HPDE6-E6E7 (cell line): ENCODE data around the gene KRTAP3-3.
"Not testable (repeated sequence)": the region's sequence is repeated elsewhere in the genome, so short reads cannot be mapped to it uniquely, and the experiment has no call there.

Source experiments
- DNase-seq: peaks from one replicate; pipeline ENCODE4 v3.0.0; 2011; ENCODE audit warnings: missing footprints; ENCODE audit errors: extremely low spot score

Gene KRTAP3-3

GRCh38 chr17:40993839-40994238 lies at the start of gene KRTAP3-3:
Gene KRTAP3-3, minus strand, starts transcription at chr17:40994164. Its CDS starts 67 bp downstream, at chr17:40994097.
- no peak for DNase-seq

GRCh38 chr17:41042953-41043352 lies 49.0 kb upstream of the KRTAP3-3 start:
- DNase-seq = no peak

- DNase-seq = not testable (repeated sequence)
Observed at GRCh38 chr17:41040783-41041571, 47.0 kb upstream of the KRTAP3-3 start, which contains the start of gene KRTAP1-1. Gene KRTAP1-1, minus strand, starts transcription at chr17:41041450. Its CDS starts 53 bp downstream, at chr17:41041397.

GRCh38 chr17:41037853-41038350 lies 43.9 kb upstream of the KRTAP3-3 start:
- DNase-seq = no peak

GRCh38 chr17:41034346-41034935 lies 40.5 kb upstream of the KRTAP3-3 start, which contains the start of gene KRTAP1-3:
Gene KRTAP1-3, minus strand, starts transcription at chr17:41034874. Its CDS starts 53 bp downstream, at chr17:41034821.
- not testable (repeated sequence) for DNase-seq

- no peak for DNase-seq
Observed at GRCh38 chr17:41029633-41030245, 35.8 kb upstream of the KRTAP3-3 start, which contains the start of gene KRTAP1-4. Gene KRTAP1-4, minus strand, starts transcription at chr17:41030195. Its CDS starts 117 bp downstream, at chr17:41030078.

- DNase-seq = no peak
Observed at GRCh38 chr17:41026715-41027471, 32.9 kb upstream of the KRTAP3-3 start, which contains the start of gene KRTAP1-5. Gene KRTAP1-5, minus strand, starts transcription at chr17:41027208. Its CDS starts 53 bp downstream, at chr17:41027155.

GRCh38 chr17:41024697-41025096 lies 30.7 kb upstream of the KRTAP3-3 start:
- DNase-seq = no peak

- no peak for DNase-seq
Observed at GRCh38 chr17:41020336-41020735, 26.4 kb upstream of the KRTAP3-3 start.

GRCh38 chr17:41019415-41019814 lies 25.5 kb upstream of the KRTAP3-3 start:
- DNase-seq = no peak

- no peak for DNase-seq
Observed at GRCh38 chr17:41018541-41018940, 24.6 kb upstream of the KRTAP3-3 start.

- no peak for DNase-seq
Observed at GRCh38 chr17:41016578-41017215, 22.7 kb upstream of the KRTAP3-3 start.

GRCh38 chr17:41015454-41015853 lies 21.5 kb upstream of the KRTAP3-3 start:
- DNase-seq = no peak

GRCh38 chr17:41013606-41014005 lies 19.6 kb upstream of the KRTAP3-3 start:
- no peak for DNase-seq

GRCh38 chr17:41013181-41013580 lies 19.2 kb upstream of the KRTAP3-3 start:
- no peak for DNase-seq

GRCh38 chr17:41012326-41013120 lies 18.6 kb upstream of the KRTAP3-3 start:
- no peak for DNase-seq

- no peak for DNase-seq
Observed at GRCh38 chr17:41010441-41010840, 16.5 kb upstream of the KRTAP3-3 start.

GRCh38 chr17:41009936-41010335 lies 16.0 kb upstream of the KRTAP3-3 start:
- no peak for DNase-seq

- no peak for DNase-seq
Observed at GRCh38 chr17:41009301-41009760, 15.4 kb upstream of the KRTAP3-3 start.

- no peak for DNase-seq
Observed at GRCh38 chr17:41008811-41009210, 14.8 kb upstream of the KRTAP3-3 start, which contains the start of gene KRTAP3-1. Gene KRTAP3-1, minus strand, starts transcription at chr17:41009128. Its CDS starts 54 bp downstream, at chr17:41009074.
